ENCODE measurements around the gene ZNF423. TPM values are rescaled to one million over a fixed set of nuclear protein-coding genes. Genes with fewer than 3 reads are reported as not detected.

The ZNF423 gene
- total RNA-seq, 1 experiment from 2014 or later, result 11.1 TPM

GRCh38 chr16:49800876-49801275 lies 55.0 kb downstream of the ZNF423 start:
- CTCF ChIA-PET, result no interaction called here
- Histone ChIP-seq H3K27ac (ENCODE audit: low read depth, low read length, poor library complexity, severe bottlenecking) (no peak overlapping the region), H3K9me3 (ENCODE audit: low read depth, low read length, poor library complexity, severe bottlenecking) (no peaks in the 10 kb centered on the region), H3K4me1 (ENCODE audit: insufficient read depth, low read length, poor library complexity, severe bottlenecking) (no peaks in the 10 kb centered on the region), H3K4me3 (ENCODE audit: low read depth, low read length, poor library complexity, severe bottlenecking) (no peak overlapping the region), H3K27me3 (replicated peaks; ENCODE audit: insufficient read depth, low read depth, low read length, poor library complexity) (no peaks in the 10 kb centered on the region), H3K36me3 (ENCODE audit: insufficient read depth, low read length, poor library complexity, severe bottlenecking) (no peaks in the 10 kb centered on the region)
- TF ChIP-seq CTCF (conservative IDR thresholded peaks at IDR 0.05; ENCODE audit: low read depth, low read length), result no peak
- no peak for TF ChIP-seq EZH2 (IDR thresholded peaks at IDR 0.05; ENCODE audit: borderline replicate concordance, low read depth, low read length, poor library complexity, severe bottlenecking)
- intact Hi-C loops (cut with micrococcal nuclease; ENCODE audit: unreplicated experiment), result no loop called here
- no peak for DNase-seq (ENCODE audit: low spot score)
- POLR2A ChIA-PET (ENCODE audit: low non-redundant PET), result no interaction called here
- BruUV-seq (replicated peaks), result no TSS peak

GRCh38 chr16:49800441-49800840 lies 55.5 kb downstream of the ZNF423 start:
- H3K4me3 ChIP-seq (ENCODE audit: low read depth, low read length, poor library complexity, severe bottlenecking), result no peak overlapping the region
- no peak overlapping the region for H3K27ac ChIP-seq (ENCODE audit: low read depth, low read length, poor library complexity, severe bottlenecking)
- H3K36me3 ChIP-seq (ENCODE audit: insufficient read depth, low read length, poor library complexity, severe bottlenecking), result no peaks in the 10 kb centered on the region
- no TSS peak for BruUV-seq (replicated peaks)
- CTCF ChIA-PET, result no interaction called here
- no peaks in the 10 kb centered on the region for H3K27me3 ChIP-seq (replicated peaks; ENCODE audit: insufficient read depth, low read depth, low read length, poor library complexity)
- intact Hi-C loops (cut with micrococcal nuclease; ENCODE audit: unreplicated experiment), result no loop called here
- no peaks in the 10 kb centered on the region for H3K9me3 ChIP-seq (ENCODE audit: low read depth, low read length, poor library complexity, severe bottlenecking)
- H3K4me1 ChIP-seq (ENCODE audit: insufficient read depth, low read length, poor library complexity, severe bottlenecking), result no peaks in the 10 kb centered on the region
- DNase-seq (ENCODE audit: low spot score), result no peak
- TF ChIP-seq CTCF (conservative IDR thresholded peaks at IDR 0.05; ENCODE audit: low read depth, low read length) (no peak), EZH2 (IDR thresholded peaks at IDR 0.05; ENCODE audit: borderline replicate concordance, low read depth, low read length, poor library complexity, severe bottlenecking) (no peak)
- POLR2A ChIA-PET (ENCODE audit: low non-redundant PET), result no interaction called here

- TF ChIP-seq EZH2 (IDR thresholded peaks at IDR 0.05; ENCODE audit: borderline replicate concordance, low read depth, low read length, poor library complexity, severe bottlenecking) (no peak), CTCF (conservative IDR thresholded peaks at IDR 0.05; ENCODE audit: low read depth, low read length) (no peak)
- no peak overlapping the region for H3K4me3 ChIP-seq (ENCODE audit: low read depth, low read length, poor library complexity, severe bottlenecking)
- DNase-seq (ENCODE audit: low spot score), result no peak
- ChIA-PET POLR2A (ENCODE audit: low non-redundant PET) (no interaction called here), CTCF (no interaction called here)
- no peaks in the 10 kb centered on the region for H3K4me1 ChIP-seq (ENCODE audit: insufficient read depth, low read length, poor library complexity, severe bottlenecking)
- intact Hi-C loops (cut with micrococcal nuclease; ENCODE audit: unreplicated experiment), result no loop called here
- no peaks in the 10 kb centered on the region for H3K27me3 ChIP-seq (replicated peaks; ENCODE audit: insufficient read depth, low read depth, low read length, poor library complexity)
- no peaks in the 10 kb centered on the region for H3K9me3 ChIP-seq (ENCODE audit: low read depth, low read length, poor library complexity, severe bottlenecking)
- H3K36me3 ChIP-seq (ENCODE audit: insufficient read depth, low read length, poor library complexity, severe bottlenecking), result no peaks in the 10 kb centered on the region
- no TSS peak for BruUV-seq (replicated peaks)
- no peak overlapping the region for H3K27ac ChIP-seq (ENCODE audit: low read depth, low read length, poor library complexity, severe bottlenecking)
These were observed 56.7 kb downstream of the ZNF423 start for GRCh38 chr16:49799172-49799571.
